ENCODE results near the gene RNLS. TPM values are rescaled to one million over a fixed set of nuclear protein-coding genes. Genes with fewer than 3 reads are reported as not detected.

Gene RNLS
- total RNA-seq, 4 donors from 2014 or later, result 10.6 to 38.7 (median 28.2) TPM

DNA sequence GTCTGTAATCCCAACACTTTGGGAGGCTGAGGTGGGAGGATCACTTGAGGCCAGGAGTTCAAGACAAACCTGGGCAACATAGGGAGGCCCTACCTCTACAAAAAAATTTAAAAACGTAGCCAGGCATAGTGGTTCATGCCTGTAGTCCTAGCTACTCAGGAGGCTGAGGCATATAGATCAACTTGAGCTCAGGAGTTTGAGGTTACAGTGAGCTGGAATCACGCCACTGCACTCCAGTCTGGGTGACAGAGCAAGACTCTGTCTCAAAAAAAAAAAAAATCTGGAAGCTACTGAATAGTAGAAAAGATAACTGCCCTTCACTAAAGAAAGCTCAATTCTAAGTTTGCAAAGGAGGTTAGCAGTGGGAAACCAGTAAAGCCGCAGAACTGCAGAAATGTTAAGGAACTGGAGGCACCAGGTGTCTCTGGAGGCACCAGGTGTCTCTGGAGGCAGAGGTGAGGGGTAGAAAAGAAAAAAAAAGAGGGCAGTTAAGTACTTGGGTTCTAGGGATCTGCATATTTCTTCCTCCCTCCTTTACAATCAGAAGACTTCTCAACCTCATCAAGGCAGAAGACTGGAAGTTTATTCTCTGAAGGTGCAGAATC is 56.5 kb downstream of the RNLS start:
- Histone ChIP-seq H3K4me3 (replicated peaks in 1 of 3) (no peak overlapping the region), H3K27ac (no peak overlapping the region), H3K36me3 (no peaks in the 10 kb centered on the region), H3K4me1 (no peaks in the 10 kb centered on the region), H3K9me3 (no peaks in the 10 kb centered on the region), H3K27me3 (no peaks in the 10 kb centered on the region)
- 75 to 84% methylated on average over 3 of the region's 3 CpGs for WGBS, 2 donors
- peak; percentile 9 to 10 for DNase-seq
- no peak for TF ChIP-seq POLR2A (IDR thresholded peaks at IDR 0.05)
- TF ChIP-seq, protein P1, sequence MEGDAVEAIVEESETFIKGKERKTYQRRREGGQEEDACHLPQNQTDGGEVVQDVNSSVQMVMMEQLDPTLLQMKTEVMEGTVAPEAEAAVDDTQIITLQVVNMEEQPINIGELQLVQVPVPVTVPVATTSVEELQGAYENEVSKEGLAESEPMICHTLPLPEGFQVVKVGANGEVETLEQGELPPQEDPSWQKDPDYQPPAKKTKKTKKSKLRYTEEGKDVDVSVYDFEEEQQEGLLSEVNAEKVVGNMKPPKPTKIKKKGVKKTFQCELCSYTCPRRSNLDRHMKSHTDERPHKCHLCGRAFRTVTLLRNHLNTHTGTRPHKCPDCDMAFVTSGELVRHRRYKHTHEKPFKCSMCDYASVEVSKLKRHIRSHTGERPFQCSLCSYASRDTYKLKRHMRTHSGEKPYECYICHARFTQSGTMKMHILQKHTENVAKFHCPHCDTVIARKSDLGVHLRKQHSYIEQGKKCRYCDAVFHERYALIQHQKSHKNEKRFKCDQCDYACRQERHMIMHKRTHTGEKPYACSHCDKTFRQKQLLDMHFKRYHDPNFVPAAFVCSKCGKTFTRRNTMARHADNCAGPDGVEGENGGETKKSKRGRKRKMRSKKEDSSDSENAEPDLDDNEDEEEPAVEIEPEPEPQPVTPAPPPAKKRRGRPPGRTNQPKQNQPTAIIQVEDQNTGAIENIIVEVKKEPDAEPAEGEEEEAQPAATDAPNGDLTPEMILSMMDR (IDR thresholded peaks at IDR 0.05), result no peak
- intact Hi-C loops (cut with DNase I), result no loop called here

DNA sequence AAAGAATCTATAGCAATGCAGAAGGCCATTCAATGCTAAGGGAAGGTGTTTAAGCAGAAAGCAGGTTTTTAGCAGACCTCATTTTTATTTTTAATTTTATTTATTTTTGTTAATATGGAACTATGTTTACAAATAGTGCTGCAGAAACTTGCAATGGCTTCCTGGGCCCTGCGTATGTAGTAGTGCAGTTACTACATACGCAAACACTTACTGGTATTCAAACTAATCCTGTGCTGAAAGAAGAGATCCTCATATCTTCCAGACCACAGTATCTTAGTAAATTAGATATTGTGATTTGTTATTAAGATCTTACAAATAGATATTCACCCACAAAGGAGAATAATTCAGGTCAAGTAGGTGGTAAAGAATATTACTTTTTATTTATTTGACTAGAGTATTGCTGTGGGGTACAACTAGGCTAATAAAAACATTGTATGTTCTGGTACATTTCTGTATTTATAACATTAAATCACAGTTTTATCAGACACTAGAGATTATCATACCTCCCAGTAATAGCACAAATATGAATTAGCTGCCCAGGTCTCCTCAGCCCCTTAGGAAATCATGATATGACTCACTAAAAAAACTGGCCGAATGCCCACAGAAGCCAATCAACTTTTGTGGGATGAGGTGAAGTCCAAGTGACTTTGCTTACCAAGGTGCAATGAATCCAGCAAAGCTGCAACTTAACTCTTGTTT is 57.6 kb downstream of the RNLS start:
- DNase-seq, result peak; percentile 27 to 57
- Histone ChIP-seq H3K27ac (no peak overlapping the region), H3K36me3 (no peaks in the 10 kb centered on the region), H3K9me3 (no peaks in the 10 kb centered on the region), H3K4me3 (replicated peaks in 1 of 3) (no peak overlapping the region), H3K4me1 (no peaks in the 10 kb centered on the region), H3K27me3 (no peaks in the 10 kb centered on the region)
- intact Hi-C loops (cut with DNase I), result no loop called here
- TF ChIP-seq, protein P1 (IDR thresholded peaks at IDR 0.05), result no peak
- no peak for TF ChIP-seq POLR2A (IDR thresholded peaks at IDR 0.05)
- 80 to 81% methylated on average over 3 of the region's 3 CpGs for WGBS, 2 donors

DNA sequence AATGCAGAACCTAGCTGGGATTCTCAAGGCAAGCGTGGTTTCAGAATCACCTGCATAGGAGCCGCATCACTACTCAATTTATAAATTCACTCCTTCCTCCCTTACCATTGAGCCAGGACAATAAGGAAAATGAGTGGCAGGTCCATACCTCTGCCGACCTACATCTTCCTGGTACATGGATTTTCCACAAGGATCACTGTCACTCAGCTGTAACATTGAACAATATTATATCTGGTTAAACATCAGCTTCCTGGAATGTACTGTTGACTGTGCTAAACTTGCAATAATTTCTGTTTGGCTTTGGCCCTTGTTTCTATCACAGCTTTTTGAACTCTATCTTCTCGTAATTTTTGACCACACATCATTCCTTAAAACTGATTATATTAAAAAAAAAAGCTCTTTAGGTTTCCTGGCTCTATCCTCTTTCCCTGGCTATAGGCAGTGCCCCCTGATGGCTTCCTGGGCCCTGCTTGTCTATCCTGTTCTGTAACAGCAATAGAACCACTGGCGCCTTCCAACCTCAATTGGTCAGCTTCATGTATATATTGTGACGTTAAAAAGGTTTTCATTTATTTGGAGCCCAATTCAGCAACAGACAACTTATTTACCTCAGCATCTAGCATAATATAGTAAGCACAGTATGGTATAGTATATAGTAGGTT is 59.2 kb downstream of the RNLS start:
- 89 to 91% methylated on average over 6 of the region's 6 CpGs for WGBS, 2 donors

DNA sequence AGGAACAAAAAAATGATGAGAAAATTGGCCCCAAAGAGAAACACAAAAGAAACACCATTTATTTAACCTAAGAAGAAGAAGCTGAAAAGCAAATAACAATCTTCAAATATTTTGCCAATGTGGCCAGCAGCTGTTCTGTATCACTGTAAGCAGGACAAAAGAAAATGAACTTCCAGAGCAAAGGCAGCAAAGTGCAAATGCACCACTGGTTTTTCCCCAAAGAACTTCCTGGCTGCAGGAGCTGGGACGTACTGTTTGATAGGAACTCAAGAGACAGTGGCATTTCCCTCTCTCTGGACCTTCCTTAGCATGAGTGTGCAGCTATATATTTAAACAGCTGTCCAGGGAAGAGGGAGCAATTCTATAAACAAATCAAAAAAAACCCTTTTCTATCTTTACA is 60.4 kb downstream of the RNLS start:
- Histone ChIP-seq H3K36me3 (no peaks in the 10 kb centered on the region), H3K27ac (no peak overlapping the region), H3K4me1 (no peaks in the 10 kb centered on the region), H3K9me3 (no peaks in the 10 kb centered on the region), H3K4me3 (replicated peaks in 1 of 3) (no peak overlapping the region), H3K27me3 (no peaks in the 10 kb centered on the region)
- no peak for DNase-seq
- TF ChIP-seq, protein P1 (IDR thresholded peaks at IDR 0.05), result no peak
- no peak for TF ChIP-seq POLR2A (IDR thresholded peaks at IDR 0.05)
- WGBS, 2 donors, result 63 to 81% methylated on average over 1 of the region's 1 CpG
- intact Hi-C loops (cut with DNase I), result no loop called here

More for the DNA sequence above, 59.2 kb downstream of the RNLS start:
- Histone ChIP-seq H3K4me1 (no peaks in the 10 kb centered on the region), H3K36me3 (no peaks in the 10 kb centered on the region), H3K4me3 (replicated peaks in 1 of 3) (no peak overlapping the region), H3K27me3 (no peaks in the 10 kb centered on the region), H3K27ac (no peak overlapping the region), H3K9me3 (no peaks in the 10 kb centered on the region)
- no peak for DNase-seq
- intact Hi-C loops (cut with DNase I), result no loop called here
- TF ChIP-seq, protein P1 (IDR thresholded peaks at IDR 0.05), result no peak
- TF ChIP-seq POLR2A (IDR thresholded peaks at IDR 0.05), result no peak

DNA sequence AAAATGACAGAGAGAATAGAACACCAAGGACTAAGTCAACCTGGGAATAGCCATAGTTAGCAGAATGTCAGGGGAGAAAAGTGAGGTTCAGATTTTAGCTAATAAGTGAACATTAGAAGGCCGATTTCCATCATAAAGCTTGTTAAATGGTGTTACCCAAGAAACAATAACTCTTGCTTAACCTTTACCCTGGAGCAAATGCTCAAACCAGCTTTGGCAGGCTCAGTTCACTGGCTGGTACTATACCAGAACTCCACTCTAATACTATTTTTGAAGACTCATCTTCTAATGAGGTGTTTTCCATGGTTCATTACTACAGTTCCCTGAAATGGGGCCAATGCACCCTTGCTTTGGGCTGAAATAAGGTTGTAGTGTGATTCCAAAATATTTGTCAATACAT is 61.3 kb downstream of the RNLS start:
- Histone ChIP-seq H3K9me3 (no peaks in the 10 kb centered on the region), H3K36me3 (no peaks in the 10 kb centered on the region), H3K27ac (no peak overlapping the region), H3K27me3 (no peaks in the 10 kb centered on the region), H3K4me1 (no peaks in the 10 kb centered on the region), H3K4me3 (replicated peaks in 1 of 3) (no peak overlapping the region)
- no peak for DNase-seq
- intact Hi-C loops (cut with DNase I), result no loop called here
- WGBS, 2 donors, result 82 to 91% methylated on average over 1 of the region's 1 CpG
- TF ChIP-seq, protein P1 (IDR thresholded peaks at IDR 0.05), result no peak
- TF ChIP-seq POLR2A (IDR thresholded peaks at IDR 0.05), result no peak

All from thyroid gland (tissue), 4 donors.